ENCODE measurements around the gene NCKAP5. TPM values are rescaled to one million over a fixed set of nuclear protein-coding genes. Genes with fewer than 3 reads are reported as not detected.

Gene NCKAP5
- polyA plus RNA-seq, 3 donors = not detected

- no peaks in the 10 kb centered on the region for H3K9me3 ChIP-seq (replicated peaks in 1 of 2; ENCODE audit: control insufficient read depth in 1 of 2, insufficient read depth in 1 of 2, low read length in 2 of 2)
- no peaks in the 10 kb centered on the region for H4K20me1 ChIP-seq (ENCODE audit: insufficient read depth, low read length)
- no CpG with 5 or more reads among the region's 4 CpGs for WGBS (ENCODE audit: insufficient coverage)
- TF ChIP-seq, protein P1, sequence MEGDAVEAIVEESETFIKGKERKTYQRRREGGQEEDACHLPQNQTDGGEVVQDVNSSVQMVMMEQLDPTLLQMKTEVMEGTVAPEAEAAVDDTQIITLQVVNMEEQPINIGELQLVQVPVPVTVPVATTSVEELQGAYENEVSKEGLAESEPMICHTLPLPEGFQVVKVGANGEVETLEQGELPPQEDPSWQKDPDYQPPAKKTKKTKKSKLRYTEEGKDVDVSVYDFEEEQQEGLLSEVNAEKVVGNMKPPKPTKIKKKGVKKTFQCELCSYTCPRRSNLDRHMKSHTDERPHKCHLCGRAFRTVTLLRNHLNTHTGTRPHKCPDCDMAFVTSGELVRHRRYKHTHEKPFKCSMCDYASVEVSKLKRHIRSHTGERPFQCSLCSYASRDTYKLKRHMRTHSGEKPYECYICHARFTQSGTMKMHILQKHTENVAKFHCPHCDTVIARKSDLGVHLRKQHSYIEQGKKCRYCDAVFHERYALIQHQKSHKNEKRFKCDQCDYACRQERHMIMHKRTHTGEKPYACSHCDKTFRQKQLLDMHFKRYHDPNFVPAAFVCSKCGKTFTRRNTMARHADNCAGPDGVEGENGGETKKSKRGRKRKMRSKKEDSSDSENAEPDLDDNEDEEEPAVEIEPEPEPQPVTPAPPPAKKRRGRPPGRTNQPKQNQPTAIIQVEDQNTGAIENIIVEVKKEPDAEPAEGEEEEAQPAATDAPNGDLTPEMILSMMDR (IDR thresholded peaks at IDR 0.05) = no peak
- no peak overlapping the region for H3K4me3 ChIP-seq (replicated peaks in 1 of 3; ENCODE audit: low read depth in 2 of 3, low read length in 3 of 3)
- H3K4me1 Mint-ChIP-seq = no peaks in the 10 kb centered on the region
- peaks cover 0 to 7% (median 0%) of the 10 kb centered on the region in 7 donors for H3K9me3 Mint-ChIP-seq
- H3K4me1 ChIP-seq (ENCODE audit: control insufficient read depth in 1 of 2, insufficient read depth in 2 of 2, low read length in 2 of 2) = no peaks in the 10 kb centered on the region
- H3K36me3 ChIP-seq (replicated peaks in 1 of 2; ENCODE audit: control insufficient read depth in 1 of 2, insufficient read depth in 2 of 2, low read length in 2 of 2) = no peaks in the 10 kb centered on the region
- no peak overlapping the region for H3K27ac ChIP-seq (ENCODE audit: low read depth in 1 of 2, low read length in 2 of 2)
- H3K9ac ChIP-seq (ENCODE audit: insufficient read depth, low read length, poor library complexity, severe bottlenecking) = no peak overlapping the region
- H3K27me3 ChIP-seq (ENCODE audit: control insufficient read depth in 2 of 2, insufficient read depth in 2 of 2, low read length in 2 of 2) = no peaks in the 10 kb centered on the region
- no peak overlapping the region for H3K27ac Mint-ChIP-seq
- no peak for DNase-seq
- H3K4me3 Mint-ChIP-seq = no peak overlapping the region
- no peaks in the 10 kb centered on the region for H3K79me2 ChIP-seq (ENCODE audit: insufficient read depth, low read length)
- H3K27me3 Mint-ChIP-seq (ENCODE audit: low read depth in 3 of 3) = no peaks in the 10 kb centered on the region
- no peak overlapping the region for H3K4me2 ChIP-seq (replicated peaks; ENCODE audit: extremely low read depth, low read length, poor library complexity, severe bottlenecking)
- no peak overlapping the region for H2AFZ ChIP-seq (ENCODE audit: insufficient read depth, low read depth, low read length, poor library complexity, severe bottlenecking)
- no peaks in the 10 kb centered on the region for H3K36me3 Mint-ChIP-seq
- intact Hi-C loops (cut with micrococcal nuclease) = no loop called here
Observed at GRCh38 chr2:133457861-133458260, 110.4 kb downstream of the NCKAP5 start.

GRCh38 chr2:133456971-133457370 lies 111.3 kb downstream of the NCKAP5 start:
- no peak overlapping the region for H2AFZ ChIP-seq (ENCODE audit: insufficient read depth, low read depth, low read length, poor library complexity, severe bottlenecking)
- intact Hi-C loops (cut with micrococcal nuclease) = no loop called here
- H3K27me3 ChIP-seq (ENCODE audit: control insufficient read depth in 2 of 2, insufficient read depth in 2 of 2, low read length in 2 of 2) = no peaks in the 10 kb centered on the region
- Mint-ChIP-seq H3K9me3 (peaks cover 0 to 7% (median 0%) of the 10 kb centered on the region in 7 donors), H3K36me3 (no peaks in the 10 kb centered on the region), H3K27me3 (ENCODE audit: low read depth in 3 of 3) (no peaks in the 10 kb centered on the region), H3K4me1 (no peaks in the 10 kb centered on the region), H3K27ac (peak overlapping the region in 1 of 7 donors; percentile 5), H3K4me3 (no peak overlapping the region)
- no peaks in the 10 kb centered on the region for H3K4me1 ChIP-seq (ENCODE audit: control insufficient read depth in 1 of 2, insufficient read depth in 2 of 2, low read length in 2 of 2)
- no peak overlapping the region for H3K4me3 ChIP-seq (replicated peaks in 1 of 3; ENCODE audit: low read depth in 2 of 3, low read length in 3 of 3)
- no peaks in the 10 kb centered on the region for H3K9me3 ChIP-seq (replicated peaks in 1 of 2; ENCODE audit: control insufficient read depth in 1 of 2, insufficient read depth in 1 of 2, low read length in 2 of 2)
- no peaks in the 10 kb centered on the region for H3K36me3 ChIP-seq (replicated peaks in 1 of 2; ENCODE audit: control insufficient read depth in 1 of 2, insufficient read depth in 2 of 2, low read length in 2 of 2)
- H3K9ac ChIP-seq (ENCODE audit: insufficient read depth, low read length, poor library complexity, severe bottlenecking) = no peak overlapping the region
- WGBS (ENCODE audit: insufficient coverage) = no CpG with 5 or more reads among the region's 3 CpGs
- no peaks in the 10 kb centered on the region for H4K20me1 ChIP-seq (ENCODE audit: insufficient read depth, low read length)
- no peak overlapping the region for H3K4me2 ChIP-seq (replicated peaks; ENCODE audit: extremely low read depth, low read length, poor library complexity, severe bottlenecking)
- TF ChIP-seq, protein P1 (IDR thresholded peaks at IDR 0.05) = no peak
- no peak for DNase-seq
- no peaks in the 10 kb centered on the region for H3K79me2 ChIP-seq (ENCODE audit: insufficient read depth, low read length)
- H3K27ac ChIP-seq (ENCODE audit: low read depth in 1 of 2, low read length in 2 of 2) = no peak overlapping the region
